Epithelial cell of esophagus (primary cell): ENCODE data around the gene ITGA5.

Experiments used
- DNase-seq: peaks from one replicate; pipeline ENCODE4 v3.0.0; 2010; ENCODE audit warnings: low read depth
- H3K4me3 ChIP-seq: 2 replicates; pipeline ENCODE4 v1.5.1; 2011; ENCODE audit warnings: mild to moderate bottlenecking, low read length, control low read depth
- CTCF ChIP-seq: IDR thresholded peaks from 2 replicates; pipeline ENCODE4 v1.5.1; 2011; ENCODE audit warnings: low read depth, mild to moderate bottlenecking, low read length, control low read depth, inconsistent platforms; ENCODE audit not compliant: insufficient read depth; ENCODE audit errors: missing control alignments

The ITGA5 gene

GRCh38 chr12:54411391-54412241 is 7.5 kb downstream of the ITGA5 start:
- TF ChIP-seq CTCF, result no peak
- H3K4me3 ChIP-seq, result no peak overlapping the region
- DNase-seq, result peak; percentile 99

- H3K4me3 ChIP-seq, result no peak overlapping the region
- TF ChIP-seq CTCF, result no peak
- DNase-seq, result no peak
Measured at GRCh38 chr12:54409267-54409666, 9.8 kb downstream of the ITGA5 start.

GRCh38 chr12:54407183-54407905 is 11.7 kb downstream of the ITGA5 start:
- no peak for DNase-seq
- no peak overlapping the region for H3K4me3 ChIP-seq
- TF ChIP-seq CTCF, result no peak

- no peak for TF ChIP-seq CTCF
- no peak overlapping the region for H3K4me3 ChIP-seq
- no peak for DNase-seq
Measured at GRCh38 chr12:54405573-54405972, 13.5 kb downstream of the ITGA5 start.

GRCh38 chr12:54405106-54405505 is 14.0 kb downstream of the ITGA5 start:
- no peak for DNase-seq
- no peak overlapping the region for H3K4me3 ChIP-seq

GRCh38 chr12:54404061-54405004 is 14.7 kb downstream of the ITGA5 start:
- TF ChIP-seq CTCF, result peak; percentile 98
- DNase-seq, result peak; percentile 67

More at GRCh38 chr12:54405106-54405505, 14.0 kb downstream of the ITGA5 start:
- no peak for TF ChIP-seq CTCF

More at GRCh38 chr12:54404061-54405004, 14.7 kb downstream of the ITGA5 start:
- H3K4me3 ChIP-seq, result no peak overlapping the region
